RWPE2 (cell line): Measurements from ENCODE around the gene SHH.

Experiments used
- ATAC-seq: fragments of 200-7000 bp; cut with Tn5 transposase; 3 replicates; pipeline ENCODE4 v1.9.1; 2021; ENCODE audit warnings: low read depth
- DNase-seq: peaks from one replicate; pipeline ENCODE4 v3.0.0-alpha.2; 2020; ENCODE audit warnings: low spot score
- H3K27ac ChIP-seq: fragments of 450-650 bp; 2 replicates; pipeline ENCODE4 v1.5.1; 2017; ENCODE audit warnings: mild to moderate bottlenecking; ENCODE audit not compliant: poor library complexity, severe bottlenecking
- H3K27me3 ChIP-seq: fragments of 250-450 bp; sonication (Bioruptor Pico); 2 replicates; pipeline ENCODE4 v1.5.1; 2021; ENCODE audit warnings: mild to moderate bottlenecking, moderate library complexity; ENCODE audit not compliant: insufficient read depth, poor library complexity, severe bottlenecking
- H3K36me3 ChIP-seq: fragments of 250-450 bp; sonication (Bioruptor Pico); 2 replicates; pipeline ENCODE4 v1.5.1; 2020; ENCODE audit warnings: low read depth, mild to moderate bottlenecking, moderate library complexity
- H3K4me1 ChIP-seq: fragments of 250-450 bp; sonication (Bioruptor Pico); 2 replicates; pipeline ENCODE4 v1.5.1; 2021; ENCODE audit warnings: mild to moderate bottlenecking, moderate library complexity; ENCODE audit not compliant: insufficient read depth, poor library complexity, severe bottlenecking
- H3K4me3 ChIP-seq: fragments of 250-450 bp; sonication (Bioruptor Pico); 2 replicates; pipeline ENCODE4 v1.5.1; 2021; ENCODE audit warnings: mild to moderate bottlenecking, moderate library complexity; ENCODE audit not compliant: severe bottlenecking
- H3K9me3 ChIP-seq: fragments of 250-450 bp; sonication (Bioruptor Pico); 2 replicates; pipeline ENCODE4 v1.5.1; 2021; ENCODE audit warnings: mild to moderate bottlenecking, moderate library complexity; ENCODE audit not compliant: severe bottlenecking
- CTCF ChIP-seq: fragments of 450-650 bp; IDR thresholded peaks from one replicate; pipeline ENCODE4 v1.5.1; 2017; ENCODE audit warnings: mild to moderate bottlenecking, moderate library complexity; ENCODE audit not compliant: poor library complexity, severe bottlenecking

SHH gene

GRCh38 chr7:155797262-155798250 lies 14.7 kb downstream of the SHH start:
- ATAC-seq (peak; percentile 9; the same call in 2 of the 3 replicates), DNase-seq (peak; percentile 45)
- H3K4me1 ChIP-seq = no peaks in the 10 kb centered on the region
- TF ChIP-seq CTCF = peak; percentile 52
- no peak overlapping the region for H3K27ac ChIP-seq
- peaks cover 28% of the 10 kb centered on the region for H3K27me3 ChIP-seq
- H3K4me3 ChIP-seq = no peak overlapping the region
- no peaks in the 10 kb centered on the region for H3K36me3 ChIP-seq
- no peaks in the 10 kb centered on the region for H3K9me3 ChIP-seq

- Histone ChIP-seq H3K36me3 (no peaks in the 10 kb centered on the region), H3K4me1 (no peaks in the 10 kb centered on the region), H3K27me3 (peaks cover 20% of the 10 kb centered on the region), H3K27ac (no peak overlapping the region), H3K9me3 (no peaks in the 10 kb centered on the region), H3K4me3 (no peak overlapping the region)
- DNase-seq (no peak), ATAC-seq (peak; percentile 82)
- TF ChIP-seq CTCF = peak; percentile 88
Observed at GRCh38 chr7:155796381-155797261, 15.6 kb downstream of the SHH start.

GRCh38 chr7:155795951-155796350 lies 16.3 kb downstream of the SHH start:
- Histone ChIP-seq H3K36me3 (no peaks in the 10 kb centered on the region), H3K4me3 (no peak overlapping the region), H3K9me3 (no peaks in the 10 kb centered on the region), H3K4me1 (no peaks in the 10 kb centered on the region), H3K27ac (no peak overlapping the region), H3K27me3 (peaks cover 13% of the 10 kb centered on the region)
- no peak for TF ChIP-seq CTCF
- ATAC-seq (no peak), DNase-seq (no peak)

- DNase-seq (no peak), ATAC-seq (no peak)
- no peak overlapping the region for H3K4me3 ChIP-seq
- no peaks in the 10 kb centered on the region for H3K4me1 ChIP-seq
- H3K27ac ChIP-seq = no peak overlapping the region
- no peaks in the 10 kb centered on the region for H3K9me3 ChIP-seq
- no peaks in the 10 kb centered on the region for H3K36me3 ChIP-seq
- TF ChIP-seq CTCF = no peak
- H3K27me3 ChIP-seq = peaks cover 8% of the 10 kb centered on the region
Observed at GRCh38 chr7:155795401-155795800, 16.9 kb downstream of the SHH start.
